PC-3 (cell line): ENCODE data around the gene ABHD8. TPM values are rescaled to one million over a fixed set of nuclear protein-coding genes. Genes with fewer than 3 reads are reported as not detected.
A peak's percentile ranks its signal among the peaks of the same experiment; 100 is the strongest.

Source experiments
- ATAC-seq: fragments of 200-7000 bp; cut with Tn5 transposase; 2 replicates; pipeline ENCODE4 v1.9.1; 2020; ENCODE audit warnings: mild to moderate bottlenecking, moderate library complexity
- BruUV-seq: library from RNA; stranded (reverse); fragments of 400-500 nt; replicated peaks from 2 replicates; lab custom pipeline; 2021; lab: Mats Ljungman, UMichigan
- CTCF ChIA-PET: fragments of 300-600 bp; sonication (Branson Sonifier 250); formaldehyde crosslinking; loops from one replicate; lab custom pipeline; 2022; ENCODE audit warnings: antibody characterized with exemption; lab: Charles Lee
- POLR2A ChIA-PET: fragments of 300-600 bp; sonication (Branson Sonifier 250); formaldehyde crosslinking; loops from one replicate; lab custom pipeline; 2022; ENCODE audit warnings: antibody characterized with exemption; ENCODE audit not compliant: unreplicated experiment; lab: Charles Lee
- DNase-seq: peaks from one replicate; pipeline ENCODE4 v3.0.0-alpha.2; 2015
- H2AFZ ChIP-seq: fragments of 300-600 bp; sonication (generic); 2 replicates; pipeline ENCODE4 v1.6.0; 2016; ENCODE audit warnings: antibody characterized with exemption, low read length
- H3F3A ChIP-seq: fragments of 300-600 bp; sonication (generic); one replicate; pipeline ENCODE4 v1.6.0; 2017; ENCODE audit warnings: antibody characterized with exemption, low read length, control low read depth, mild to moderate bottlenecking; ENCODE audit not compliant: unreplicated experiment
- H3K27ac ChIP-seq: fragments of 300-600 bp; sonication (generic); 2 replicates; pipeline ENCODE4 v1.5.1; 2016; ENCODE audit warnings: mild to moderate bottlenecking, low read length
- H3K27me3 ChIP-seq: fragments of 300-600 bp; sonication (generic); 2 replicates; pipeline ENCODE4 v1.6.1; 2016; ENCODE audit warnings: low read length, mixed read lengths
- H3K36me3 ChIP-seq: fragments of 300-600 bp; sonication (generic); 2 replicates; pipeline ENCODE4 v1.6.1; 2016; ENCODE audit warnings: low read depth, mixed run types, low read length, mixed read lengths
- H3K4me1 ChIP-seq: fragments of 300-600 bp; sonication (generic); 2 replicates; pipeline ENCODE4 v1.5.1; 2016; ENCODE audit warnings: low read length; ENCODE audit not compliant: insufficient read depth
- H3K4me2 ChIP-seq: fragments of 300-600 bp; sonication (generic); 2 replicates; pipeline ENCODE4 v1.6.0; 2016; ENCODE audit warnings: low read length
- H3K4me3 ChIP-seq: fragments of 300-600 bp; sonication (generic); 2 replicates; pipeline ENCODE4 v1.5.1; 2016; ENCODE audit warnings: mild to moderate bottlenecking, low read length, mixed read lengths
- H3K79me2 ChIP-seq: fragments of 300-600 bp; sonication (generic); 2 replicates; pipeline ENCODE4 v1.6.1; 2017; ENCODE audit warnings: low read length, mixed read lengths
- H3K9ac ChIP-seq: fragments of 300-600 bp; sonication (generic); 2 replicates; pipeline ENCODE4 v1.6.0; 2016; ENCODE audit warnings: mild to moderate bottlenecking, low read length
- H3K9me2 ChIP-seq: fragments of 300-600 bp; sonication (generic); replicated peaks from 2 replicates; pipeline ENCODE4 v1.6.1; 2016; ENCODE audit warnings: mixed run types, low read length, mixed read lengths
- H3K9me3 ChIP-seq: fragments of 300-600 bp; sonication (generic); 2 replicates; pipeline ENCODE4 v1.6.1; 2016; ENCODE audit warnings: low read length, mixed read lengths
- H4K20me1 ChIP-seq: fragments of 300-600 bp; sonication (generic); 2 replicates; pipeline ENCODE4 v1.6.1; 2016; ENCODE audit warnings: low read length, mixed read lengths
- EZH2 ChIP-seq: fragments of 300-600 bp; sonication (generic); IDR thresholded peaks from one replicate; pipeline ENCODE4 v1.6.1; 2017; ENCODE audit warnings: antibody characterized with exemption, mild to moderate bottlenecking, low read length; ENCODE audit not compliant: unreplicated experiment
- EZH2phosphoT487 ChIP-seq: fragments of 300-600 bp; sonication (generic); IDR thresholded peaks from 2 replicates; pipeline ENCODE4 v1.6.1; 2018; ENCODE audit warnings: mild to moderate bottlenecking, antibody characterized with exemption, low read length, borderline replicate concordance
- intact Hi-C: fragments of 100-400 bp; cut with micrococcal nuclease; formaldehyde crosslinking; loops from 2 replicates; pipeline ENCODE4 v1.9.0; 2023
- total RNA-seq: library from RNA; depleted of rRNA; stranded (reverse); fragments of >200 nt; gene quantifications from 2 replicates; pipeline ENCODE4 v1.2.3, GENCODE V29; 2014
- TF ChIP-seq, protein P1 (sequence below): fragments of 300-600 bp; sonication (generic); conservative IDR thresholded peaks from 2 replicates; pipeline ENCODE4 v1.5.1; 2017; ENCODE audit warnings: antibody characterized with exemption, low read depth, mild to moderate bottlenecking, low read length

ABHD8 gene
- total RNA-seq, 1 experiment from 2014 or later = 42.4 TPM

- Histone ChIP-seq H3K4me3 (no peak overlapping the region), H2AFZ (no peak overlapping the region), H3K9ac (no peak overlapping the region), H3K4me1 (no peaks in the 10 kb centered on the region), H4K20me1 (no peaks in the 10 kb centered on the region), H3K4me2 (no peak overlapping the region), H3K79me2 (peaks cover 1% of the 10 kb centered on the region; the same call in 1 of the 2 replicates), H3K9me3 (no peaks in the 10 kb centered on the region), H3K27me3 (no peaks in the 10 kb centered on the region), H3K36me3 (peaks cover 17% of the 10 kb centered on the region), H3F3A (no peaks in the 10 kb centered on the region), H3K27ac (no peak overlapping the region), H3K9me2 (no peaks in the 10 kb centered on the region)
- CTCF ChIA-PET = no interaction called here
- no peak for ATAC-seq
- BruUV-seq = no TSS peak
- no peak for DNase-seq
- intact Hi-C loops = no loop called here
- POLR2A ChIA-PET = no interaction called here
- TF ChIP-seq EZH2 = no peak
- TF ChIP-seq EZH2phosphoT487 = no peak
- TF ChIP-seq, protein P1, sequence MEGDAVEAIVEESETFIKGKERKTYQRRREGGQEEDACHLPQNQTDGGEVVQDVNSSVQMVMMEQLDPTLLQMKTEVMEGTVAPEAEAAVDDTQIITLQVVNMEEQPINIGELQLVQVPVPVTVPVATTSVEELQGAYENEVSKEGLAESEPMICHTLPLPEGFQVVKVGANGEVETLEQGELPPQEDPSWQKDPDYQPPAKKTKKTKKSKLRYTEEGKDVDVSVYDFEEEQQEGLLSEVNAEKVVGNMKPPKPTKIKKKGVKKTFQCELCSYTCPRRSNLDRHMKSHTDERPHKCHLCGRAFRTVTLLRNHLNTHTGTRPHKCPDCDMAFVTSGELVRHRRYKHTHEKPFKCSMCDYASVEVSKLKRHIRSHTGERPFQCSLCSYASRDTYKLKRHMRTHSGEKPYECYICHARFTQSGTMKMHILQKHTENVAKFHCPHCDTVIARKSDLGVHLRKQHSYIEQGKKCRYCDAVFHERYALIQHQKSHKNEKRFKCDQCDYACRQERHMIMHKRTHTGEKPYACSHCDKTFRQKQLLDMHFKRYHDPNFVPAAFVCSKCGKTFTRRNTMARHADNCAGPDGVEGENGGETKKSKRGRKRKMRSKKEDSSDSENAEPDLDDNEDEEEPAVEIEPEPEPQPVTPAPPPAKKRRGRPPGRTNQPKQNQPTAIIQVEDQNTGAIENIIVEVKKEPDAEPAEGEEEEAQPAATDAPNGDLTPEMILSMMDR = no peak
Observed at GRCh38 chr19:17323964-17324332, 20.7 kb upstream of the ABHD8 start.

DNA sequence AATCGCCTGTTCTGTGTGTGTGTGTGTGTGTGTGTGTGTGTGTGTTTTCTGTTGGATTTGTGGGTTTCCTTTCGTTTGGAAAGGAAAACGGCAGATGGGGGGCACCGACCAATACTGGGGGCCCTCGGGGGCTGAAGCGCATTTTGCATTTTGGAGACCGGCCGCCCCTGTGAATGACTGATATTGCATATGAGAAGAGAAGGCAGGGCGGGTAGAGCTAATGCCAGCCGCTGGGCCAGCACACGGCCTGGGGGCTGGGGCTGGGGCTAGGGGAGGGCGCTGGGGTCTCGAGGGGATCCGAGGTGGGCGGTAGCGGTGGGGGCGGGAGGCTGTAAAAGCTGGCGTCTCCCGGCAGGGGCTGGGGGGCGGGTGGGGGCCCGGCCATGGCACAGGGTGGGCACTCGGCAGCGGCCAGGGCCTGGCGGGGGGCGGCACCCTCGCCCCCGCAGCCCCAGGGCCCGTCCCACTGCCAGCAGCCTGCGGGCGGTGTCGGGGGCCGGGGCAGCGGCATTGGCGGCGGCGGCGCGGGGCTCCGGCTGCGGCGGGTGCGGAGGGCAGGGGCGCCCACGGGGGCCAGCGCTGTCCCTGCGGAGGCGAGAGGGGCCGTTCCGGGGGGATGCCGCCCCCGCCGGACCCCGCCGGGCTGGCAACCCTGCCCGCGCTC is 20.2 kb upstream of the ABHD8 start:
- no peaks in the 10 kb centered on the region for H3K9me3 ChIP-seq
- ChIA-PET POLR2A (no interaction called here), CTCF (no interaction called here)
- no peak overlapping the region for H3K27ac ChIP-seq
- no peak overlapping the region for H3K4me3 ChIP-seq
- intact Hi-C loops = no loop called here
- H3K9ac ChIP-seq = no peak overlapping the region
- H3K79me2 ChIP-seq = peaks cover 6% of the 10 kb centered on the region; the same call in 1 of the 2 replicates
- no peak for ATAC-seq
- TF ChIP-seq EZH2 (no peak), EZH2phosphoT487 (no peak)
- TF ChIP-seq, protein P1 = no peak
- no peaks in the 10 kb centered on the region for H3F3A ChIP-seq
- no peak overlapping the region for H3K4me2 ChIP-seq
- H2AFZ ChIP-seq = no peak overlapping the region
- H3K27me3 ChIP-seq = no peaks in the 10 kb centered on the region
- H3K4me1 ChIP-seq = no peaks in the 10 kb centered on the region
- no peaks in the 10 kb centered on the region for H3K9me2 ChIP-seq
- BruUV-seq = no TSS peak
- no peaks in the 10 kb centered on the region for H4K20me1 ChIP-seq
- no peak for DNase-seq
- H3K36me3 ChIP-seq = peaks cover 18% of the 10 kb centered on the region

DNA sequence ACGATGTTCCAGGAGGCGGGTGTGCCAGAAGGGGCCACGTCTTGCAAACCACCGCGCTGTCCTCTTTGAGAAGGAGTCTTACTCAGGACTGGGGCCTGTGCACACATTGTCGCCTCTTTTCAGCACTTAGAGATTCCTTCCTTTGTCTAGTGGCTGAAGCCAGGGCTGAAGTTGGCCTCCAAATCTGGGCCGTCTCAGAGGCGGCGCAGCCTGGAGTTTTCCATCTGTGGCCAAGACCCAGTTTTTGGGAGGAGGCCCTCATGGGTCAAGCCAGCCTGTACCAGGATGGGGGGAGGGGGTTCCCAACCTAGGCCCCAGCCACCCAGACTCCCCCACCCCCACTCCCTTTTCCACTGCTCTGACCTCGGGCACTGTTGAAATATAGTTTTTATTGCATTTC is 19.6 kb upstream of the ABHD8 start:
- Histone ChIP-seq H3K4me1 (peaks cover 1% of the 10 kb centered on the region), H3K27ac (no peak overlapping the region), H2AFZ (no peak overlapping the region), H3K9ac (no peak overlapping the region), H3K4me2 (no peak overlapping the region), H3K9me2 (no peaks in the 10 kb centered on the region), H3K27me3 (no peaks in the 10 kb centered on the region), H3K36me3 (peaks cover 18% of the 10 kb centered on the region), H3K79me2 (peaks cover 7% of the 10 kb centered on the region; the same call in 1 of the 2 replicates), H3F3A (no peaks in the 10 kb centered on the region), H3K4me3 (no peak overlapping the region), H3K9me3 (no peaks in the 10 kb centered on the region), H4K20me1 (no peaks in the 10 kb centered on the region)
- intact Hi-C loops = no loop called here
- ATAC-seq = peak; percentile 16
- ChIA-PET POLR2A (no interaction called here), CTCF (no interaction called here)
- DNase-seq = no peak
- TF ChIP-seq, protein P1 = no peak
- no peak for TF ChIP-seq EZH2phosphoT487
- no peak for TF ChIP-seq EZH2
- BruUV-seq = no TSS peak
